HFFc6 (cell line): Measurements from ENCODE around the gene ITGB6. TPM values are rescaled to one million over a fixed set of nuclear protein-coding genes. Genes with fewer than 3 reads are reported as not detected.

Experiments used
- DNase-seq: peaks from one replicate; pipeline ENCODE4 v3.0.0-alpha.2; 2018
- H3K27ac Mint-ChIP-seq: 2 replicates; pipeline ENCODE4 v1.8.0; 2020; ENCODE audit warnings: mild to moderate bottlenecking, mixed read lengths
- H3K27me3 Mint-ChIP-seq: 2 replicates; pipeline ENCODE4 v1.8.0; 2021; ENCODE audit warnings: mild to moderate bottlenecking, moderate library complexity, mixed read lengths; ENCODE audit not compliant: insufficient read depth
- H3K36me3 Mint-ChIP-seq: 2 replicates; pipeline ENCODE4 v1.8.0; 2021; ENCODE audit warnings: low read depth, mixed read lengths
- H3K4me1 Mint-ChIP-seq: 2 replicates; pipeline ENCODE4 v1.8.0; 2020; ENCODE audit warnings: low read depth, mixed read lengths
- H3K4me3 Mint-ChIP-seq: 2 replicates; pipeline ENCODE4 v1.8.0; 2020; ENCODE audit warnings: mild to moderate bottlenecking, moderate library complexity, mixed read lengths
- H3K9me3 Mint-ChIP-seq: 2 replicates; pipeline ENCODE4 v1.8.0; 2020; ENCODE audit warnings: mild to moderate bottlenecking, mixed read lengths
- CTCF ChIP-seq: fragments of 200-600 bp; sonication (generic); IDR thresholded peaks from 2 replicates; pipeline ENCODE4 v1.5.0; 2021; ENCODE audit warnings: antibody characterized with exemption, mild to moderate bottlenecking
- total RNA-seq, 6 experiments: library from RNA; stranded (reverse); fragmentation: NEBNext Ultra II Directional; extraction: Animal tissue kit (Norgen Biotek cat#: 25700); gene quantifications; 2 replicates in 1 of 6; 3 replicates in 5 of 6; pipeline ENCODE4 v1.2.3, GENCODE V29; 2021

ITGB6 gene
- total RNA-seq, 6 experiments from 2014 or later, result 0.33 TPM; not detected in 4

GRCh38 chr2:160097326-160097725 is 102.7 kb downstream of the ITGB6 start:
- peaks cover 12% of the 10 kb centered on the region; the same call in 1 of the 2 replicates for H3K36me3 Mint-ChIP-seq
- peaks cover 10% of the 10 kb centered on the region for H3K9me3 Mint-ChIP-seq
- no peak for DNase-seq
- no peaks in the 10 kb centered on the region; the same call in 1 of the 2 replicates for H3K27me3 Mint-ChIP-seq
- no peak overlapping the region for H3K4me3 Mint-ChIP-seq
- no peak overlapping the region for H3K27ac Mint-ChIP-seq
- TF ChIP-seq CTCF, result no peak
- H3K4me1 Mint-ChIP-seq, result peaks cover 10% of the 10 kb centered on the region

DNA sequence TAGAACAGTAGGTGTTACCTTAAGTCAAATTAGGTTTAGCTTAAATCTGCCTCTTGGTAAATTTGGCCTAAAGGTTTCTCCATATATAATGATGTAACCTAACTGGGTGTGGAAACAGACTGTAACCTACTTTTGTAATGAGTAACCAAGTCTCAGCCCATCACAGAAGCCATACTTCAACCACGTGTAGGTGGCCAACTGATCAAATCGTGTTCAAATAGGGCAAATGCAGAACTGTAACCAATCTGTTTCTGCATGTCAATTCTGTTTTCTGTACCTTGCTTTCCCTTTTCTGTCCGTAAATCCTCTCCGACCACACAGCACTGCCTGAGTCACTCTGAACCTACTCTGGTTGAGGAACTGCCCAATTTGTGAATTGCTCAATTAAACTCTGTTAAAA is 103.7 kb downstream of the ITGB6 start:
- Mint-ChIP-seq H3K4me1 (peaks cover 7% of the 10 kb centered on the region), H3K9me3 (peaks cover 10% of the 10 kb centered on the region), H3K36me3 (peaks cover 12% of the 10 kb centered on the region; the same call in 1 of the 2 replicates), H3K4me3 (no peak overlapping the region), H3K27ac (no peak overlapping the region), H3K27me3 (no peaks in the 10 kb centered on the region; the same call in 1 of the 2 replicates)
- TF ChIP-seq CTCF, result no peak
- DNase-seq, result no peak

GRCh38 chr2:160092445-160092844 is 107.6 kb downstream of the ITGB6 start:
- DNase-seq, result no peak
- H3K4me3 Mint-ChIP-seq, result no peak overlapping the region
- TF ChIP-seq CTCF, result no peak
- no peak overlapping the region for H3K27ac Mint-ChIP-seq
- H3K4me1 Mint-ChIP-seq, result peaks cover 13% of the 10 kb centered on the region
- H3K36me3 Mint-ChIP-seq, result peaks cover 21% of the 10 kb centered on the region
- H3K27me3 Mint-ChIP-seq, result no peaks in the 10 kb centered on the region; the same call in 1 of the 2 replicates
- peaks cover 28% of the 10 kb centered on the region for H3K9me3 Mint-ChIP-seq

GRCh38 chr2:160091381-160091780 is 108.7 kb downstream of the ITGB6 start:
- Mint-ChIP-seq H3K4me3 (no peak overlapping the region), H3K9me3 (peaks cover 37% of the 10 kb centered on the region)
- DNase-seq, result peak; percentile 53

GRCh38 chr2:160087854-160088745 is 112.0 kb downstream of the ITGB6 start:
- Mint-ChIP-seq H3K36me3 (peaks cover 8% of the 10 kb centered on the region), H3K27me3 (peaks cover 2% of the 10 kb centered on the region; the same call in 1 of the 2 replicates), H3K27ac (no peak overlapping the region), H3K4me3 (no peak overlapping the region), H3K4me1 (peaks cover 13% of the 10 kb centered on the region), H3K9me3 (peaks cover 42% of the 10 kb centered on the region)
- peak; percentile 78 for TF ChIP-seq CTCF
- DNase-seq, result no peak

More at GRCh38 chr2:160091381-160091780, 108.7 kb downstream of the ITGB6 start:
- Mint-ChIP-seq H3K4me1 (peaks cover 13% of the 10 kb centered on the region), H3K36me3 (peaks cover 21% of the 10 kb centered on the region), H3K27ac (peak overlapping the region; percentile 2; the same call in 1 of the 2 replicates), H3K27me3 (no peaks in the 10 kb centered on the region; the same call in 1 of the 2 replicates)
- no peak for TF ChIP-seq CTCF
